MM.1S (cell line): ENCODE measurements around the gene EIF3I.

Experiments used
- DNase-seq: peaks from one replicate; pipeline ENCODE4 v3.0.0-alpha.2; 2015
- H2AFZ ChIP-seq: fragments of 300-600 bp; sonication (generic); 2 replicates; pipeline ENCODE4 v1.6.0; 2016; ENCODE audit warnings: antibody characterized with exemption, low read length
- H3F3A ChIP-seq: fragments of 300-600 bp; sonication (generic); 2 replicates; pipeline ENCODE4 v1.6.1; 2016; ENCODE audit warnings: mild to moderate bottlenecking, antibody characterized with exemption, low read length, moderate library complexity, mixed read lengths; ENCODE audit not compliant: insufficient read depth
- H3K27ac ChIP-seq: fragments of 300-600 bp; sonication (generic); 2 replicates; pipeline ENCODE4 v1.5.1; 2016; ENCODE audit warnings: mild to moderate bottlenecking, low read length
- H3K27me3 ChIP-seq: fragments of 300-600 bp; sonication (generic); replicated peaks from 2 replicates; pipeline ENCODE4 v1.6.0; 2016; ENCODE audit warnings: low read length; ENCODE audit not compliant: insufficient read depth
- H3K36me3 ChIP-seq: fragments of 300-600 bp; sonication (generic); replicated peaks from 2 replicates; pipeline ENCODE4 v1.6.1; 2016; ENCODE audit warnings: mild to moderate bottlenecking, low read length, mixed read lengths; ENCODE audit not compliant: insufficient read depth
- H3K4me1 ChIP-seq: fragments of 300-600 bp; sonication (generic); 2 replicates; pipeline ENCODE4 v1.6.1; 2016; ENCODE audit warnings: low read length, mixed read lengths
- H3K4me2 ChIP-seq: fragments of 300-600 bp; sonication (generic); 2 replicates; pipeline ENCODE4 v1.6.0; 2016; ENCODE audit warnings: low read depth, low read length
- H3K4me3 ChIP-seq: fragments of 300-600 bp; sonication (generic); 2 replicates; pipeline ENCODE4 v1.5.1; 2016; ENCODE audit warnings: low read length, mixed read lengths
- H3K79me2 ChIP-seq: fragments of 300-600 bp; sonication (generic); 2 replicates; pipeline ENCODE4 v1.6.1; 2016; ENCODE audit warnings: mixed run types, low read length, mixed read lengths
- H3K9ac ChIP-seq: fragments of 300-600 bp; sonication (generic); 2 replicates; pipeline ENCODE4 v1.6.1; 2016; ENCODE audit warnings: low read length, mixed read lengths
- H3K9me2 ChIP-seq: fragments of 300-600 bp; sonication (generic); replicated peaks from 2 replicates; pipeline ENCODE4 v1.6.1; 2016; ENCODE audit warnings: mild to moderate bottlenecking, low read length, mixed read lengths; ENCODE audit not compliant: insufficient read depth
- H3K9me3 ChIP-seq: fragments of 300-600 bp; sonication (generic); replicated peaks from 2 replicates; pipeline ENCODE4 v1.6.1; 2016; ENCODE audit warnings: mild to moderate bottlenecking, low read length, mixed read lengths; ENCODE audit not compliant: insufficient read depth
- H4K20me1 ChIP-seq: fragments of 300-600 bp; sonication (generic); 2 replicates; pipeline ENCODE4 v1.6.1; 2016; ENCODE audit warnings: mild to moderate bottlenecking, low read length, moderate library complexity, mixed read lengths; ENCODE audit not compliant: insufficient read depth
- CTCF ChIP-seq: fragments of 300-600 bp; sonication (generic); IDR thresholded peaks from 2 replicates; pipeline ENCODE4 v1.5.1; 2016; ENCODE audit warnings: antibody characterized with exemption, low read length, mixed read lengths
- EZH2 ChIP-seq: fragments of 300-600 bp; sonication (generic); optimal IDR thresholded peaks from 2 replicates; pipeline ENCODE3; 2017; ENCODE audit warnings: low read depth, mild to moderate bottlenecking, antibody characterized with exemption, low read length, mixed read lengths
- EZH2phosphoT487 ChIP-seq: fragments of 300-600 bp; sonication (generic); IDR thresholded peaks from 2 replicates; pipeline ENCODE4 v1.6.1; 2018; ENCODE audit warnings: antibody characterized with exemption, low read length

EIF3I gene

DNA sequence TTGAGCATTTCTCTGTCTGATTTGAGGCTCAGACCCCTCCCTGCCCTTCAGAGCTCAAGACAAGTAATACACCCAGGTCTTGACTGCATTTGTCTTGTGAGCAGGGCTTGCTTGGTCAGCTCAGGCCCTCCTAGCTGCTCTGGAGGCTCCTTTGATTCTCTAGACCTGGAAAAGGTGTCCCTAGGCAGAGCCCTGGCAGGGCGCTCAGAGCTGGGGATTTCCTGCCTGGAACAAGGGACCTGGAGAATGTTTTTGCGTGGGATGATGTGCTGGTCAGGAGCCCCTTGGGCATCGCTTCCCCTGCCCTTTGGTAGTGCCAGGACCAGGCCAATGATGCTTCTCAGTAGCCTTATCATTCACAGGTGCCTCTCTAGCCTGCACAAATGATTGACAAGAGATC lies 26.7 kb upstream of the EIF3I start:
- Histone ChIP-seq H3K27ac (no peak overlapping the region), H3K36me3 (peaks cover 22% of the 10 kb centered on the region), H3K4me3 (no peak overlapping the region), H3K9ac (no peak overlapping the region), H2AFZ (no peak overlapping the region), H3F3A (peaks cover 25% of the 10 kb centered on the region), H3K27me3 (0 out of 2 replicates have a peak, but pooled peaks cover 3% of the 10 kb centered on the region), H4K20me1 (peaks cover 22% of the 10 kb centered on the region), H3K4me2 (no peak overlapping the region), H3K9me3 (no peaks in the 10 kb centered on the region), H3K4me1 (peaks cover 39% of the 10 kb centered on the region), H3K79me2 (peaks cover 8% of the 10 kb centered on the region; the same call in 1 of the 2 replicates), H3K9me2 (no peaks in the 10 kb centered on the region)
- TF ChIP-seq CTCF = no peak
- TF ChIP-seq EZH2phosphoT487 = no peak
- no peak for TF ChIP-seq EZH2
- DNase-seq = no peak

- Histone ChIP-seq H3K27ac (no peak overlapping the region), H3F3A (peaks cover 25% of the 10 kb centered on the region)
Measured at GRCh38 chr1:32195972-32196823, 26.0 kb upstream of the EIF3I start.

DNA sequence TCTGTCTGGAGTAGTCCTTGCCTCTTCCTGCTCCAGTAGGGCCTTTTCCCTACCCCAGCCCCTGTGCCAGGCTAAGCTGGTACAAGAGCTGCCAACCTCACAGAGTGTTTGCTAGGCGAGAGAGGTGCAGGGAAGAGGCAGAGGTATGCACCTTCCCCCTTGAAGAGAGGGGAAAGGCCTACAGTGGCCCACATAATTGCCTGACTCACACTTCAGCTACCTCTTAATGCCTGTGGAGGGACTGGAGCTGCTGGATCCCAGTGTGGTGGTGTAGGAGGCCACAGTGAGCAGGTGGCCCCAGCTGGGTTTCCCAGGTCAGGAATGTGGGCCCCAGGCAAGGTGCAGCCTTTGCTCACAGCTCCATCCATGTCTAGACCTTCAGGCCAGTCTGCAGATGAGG lies 25.1 kb upstream of the EIF3I start:
- no peak overlapping the region for H3K27ac ChIP-seq
- peaks cover 29% of the 10 kb centered on the region for H3F3A ChIP-seq
- no peaks in the 10 kb centered on the region for H3K9me3 ChIP-seq
- H4K20me1 ChIP-seq = peaks cover 22% of the 10 kb centered on the region
- no peaks in the 10 kb centered on the region for H3K9me2 ChIP-seq
- peaks cover 12% of the 10 kb centered on the region for H3K36me3 ChIP-seq
- 0 out of 2 replicates have a peak, but pooled peaks cover 3% of the 10 kb centered on the region for H3K27me3 ChIP-seq
- H3K79me2 ChIP-seq = no peaks in the 10 kb centered on the region
- H3K4me1 ChIP-seq = peaks cover 54% of the 10 kb centered on the region
- no peak overlapping the region for H2AFZ ChIP-seq
- no peak overlapping the region for H3K9ac ChIP-seq
- H3K4me2 ChIP-seq = no peak overlapping the region
- no peak overlapping the region for H3K4me3 ChIP-seq
- TF ChIP-seq EZH2phosphoT487 (no peak), CTCF (no peak), EZH2 (no peak)
- DNase-seq = no peak

More at GRCh38 chr1:32195972-32196823, 26.0 kb upstream of the EIF3I start:
- Histone ChIP-seq H3K9me3 (no peaks in the 10 kb centered on the region), H3K4me2 (0 out of 2 replicates have a peak overlapping the region, but pooled peaks have one; percentile 8), H3K79me2 (peaks cover 7% of the 10 kb centered on the region; the same call in 1 of the 2 replicates), H4K20me1 (peaks cover 22% of the 10 kb centered on the region), H3K36me3 (peaks cover 20% of the 10 kb centered on the region), H3K4me3 (no peak overlapping the region), H3K4me1 (peaks cover 45% of the 10 kb centered on the region), H3K27me3 (0 out of 2 replicates have a peak, but pooled peaks cover 3% of the 10 kb centered on the region), H2AFZ (no peak overlapping the region), H3K9me2 (no peaks in the 10 kb centered on the region), H3K9ac (no peak overlapping the region)
- DNase-seq = peak; percentile 72
- TF ChIP-seq EZH2 (no peak), EZH2phosphoT487 (no peak), CTCF (no peak)
